Loucy (cell line): ENCODE measurements around the gene WDR37.

Experiments used
- H2AFZ ChIP-seq: fragments of 200-600 bp; sonication (generic); 2 replicates; pipeline ENCODE4 v1.6.0; 2016; ENCODE audit warnings: antibody characterized with exemption, mild to moderate bottlenecking, low read length, moderate library complexity
- H3F3A ChIP-seq: fragments of 200-600 bp; 2 replicates; pipeline ENCODE4 v1.6.0; 2016; ENCODE audit warnings: antibody characterized with exemption, low read depth, mild to moderate bottlenecking
- H3K27me3 ChIP-seq: fragments of 200-600 bp; sonication (generic); 2 replicates; pipeline ENCODE4 v1.6.1; 2014; ENCODE audit warnings: low read length, mild to moderate bottlenecking; ENCODE audit not compliant: insufficient read depth, poor library complexity, severe bottlenecking
- H3K36me3 ChIP-seq: fragments of 200-600 bp; sonication (generic); 2 replicates; pipeline ENCODE4 v1.6.1; 2016; ENCODE audit warnings: low read length; ENCODE audit not compliant: insufficient read depth
- H3K4me1 ChIP-seq: fragments of 200-600 bp; sonication (generic); 2 replicates; pipeline ENCODE4 v1.5.1; 2014; ENCODE audit warnings: low read length, mild to moderate bottlenecking; ENCODE audit not compliant: insufficient read depth, poor library complexity, severe bottlenecking
- H3K4me2 ChIP-seq: fragments of 200-600 bp; sonication (generic); 2 replicates; pipeline ENCODE4 v1.6.0; 2014; ENCODE audit warnings: antibody characterized with exemption, low read length, low read depth, mild to moderate bottlenecking; ENCODE audit not compliant: poor library complexity, severe bottlenecking
- H3K4me3 ChIP-seq: fragments of 200-600 bp; sonication (generic); 2 replicates; pipeline ENCODE4 v1.5.1; 2014; ENCODE audit warnings: low read length, mild to moderate bottlenecking, mixed read lengths; ENCODE audit not compliant: poor library complexity, severe bottlenecking
- H3K79me2 ChIP-seq: fragments of 200-600 bp; sonication (generic); 2 replicates; pipeline ENCODE4 v1.6.1; 2014; ENCODE audit warnings: low read length; ENCODE audit not compliant: insufficient read depth
- H3K9ac ChIP-seq: fragments of 200-600 bp; sonication (generic); 2 replicates; pipeline ENCODE4 v1.6.0; 2014; ENCODE audit warnings: mild to moderate bottlenecking, low read depth, low read length, moderate library complexity; ENCODE audit not compliant: poor library complexity, severe bottlenecking
- H3K9me2 ChIP-seq: fragments of 200-600 bp; sonication (generic); replicated peaks from 2 replicates; pipeline ENCODE4 v1.6.1; 2016; ENCODE audit warnings: low read depth, low read length, mixed read lengths
- H3K9me3 ChIP-seq: fragments of 200-600 bp; sonication (generic); 2 replicates; pipeline ENCODE4 v1.6.1; 2014; ENCODE audit warnings: mild to moderate bottlenecking, antibody characterized with exemption, low read length, low read depth; ENCODE audit not compliant: insufficient read depth
- H4K20me1 ChIP-seq: fragments of 200-600 bp; sonication (generic); 2 replicates; pipeline ENCODE4 v1.6.0; 2014; ENCODE audit warnings: antibody characterized with exemption, low read length, mild to moderate bottlenecking; ENCODE audit not compliant: insufficient read depth, poor library complexity, severe bottlenecking
- EZH2phosphoT487 ChIP-seq: fragments of 200-600 bp; IDR thresholded peaks from 2 replicates; pipeline ENCODE4 v1.6.1; 2018; ENCODE audit warnings: antibody characterized with exemption, mild to moderate bottlenecking, moderate library complexity, borderline replicate concordance
- TF ChIP-seq, protein P1 (sequence below): fragments of 200-600 bp; sonication (generic); conservative IDR thresholded peaks from 2 replicates; pipeline ENCODE4 v1.5.1; 2014; ENCODE audit warnings: mild to moderate bottlenecking, antibody characterized with exemption, low read length

WDR37 gene

DNA sequence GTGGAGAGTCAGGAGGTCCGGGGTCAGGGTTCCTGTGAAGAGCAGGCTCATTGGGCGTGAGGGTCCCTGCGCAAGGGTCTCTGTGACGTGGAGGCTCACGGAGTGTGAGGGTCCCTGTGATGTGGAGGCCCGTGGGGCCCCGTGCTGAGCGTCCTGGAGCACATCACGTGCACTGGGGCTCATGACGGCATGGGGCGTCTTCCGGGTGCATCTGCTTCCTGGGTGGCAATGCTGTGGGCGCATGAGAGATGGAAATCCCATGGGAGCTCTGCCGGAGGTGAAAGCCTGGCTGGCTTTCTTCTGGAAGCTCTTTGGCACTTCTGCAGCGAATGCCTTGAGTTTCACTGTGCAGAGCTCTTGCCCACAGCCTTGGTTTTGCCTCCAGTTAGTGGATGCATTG lies 71.4 kb downstream of the WDR37 start:
- no peaks in the 10 kb centered on the region for H3K9me3 ChIP-seq
- TF ChIP-seq EZH2phosphoT487, result no peak
- TF ChIP-seq, protein P1, sequence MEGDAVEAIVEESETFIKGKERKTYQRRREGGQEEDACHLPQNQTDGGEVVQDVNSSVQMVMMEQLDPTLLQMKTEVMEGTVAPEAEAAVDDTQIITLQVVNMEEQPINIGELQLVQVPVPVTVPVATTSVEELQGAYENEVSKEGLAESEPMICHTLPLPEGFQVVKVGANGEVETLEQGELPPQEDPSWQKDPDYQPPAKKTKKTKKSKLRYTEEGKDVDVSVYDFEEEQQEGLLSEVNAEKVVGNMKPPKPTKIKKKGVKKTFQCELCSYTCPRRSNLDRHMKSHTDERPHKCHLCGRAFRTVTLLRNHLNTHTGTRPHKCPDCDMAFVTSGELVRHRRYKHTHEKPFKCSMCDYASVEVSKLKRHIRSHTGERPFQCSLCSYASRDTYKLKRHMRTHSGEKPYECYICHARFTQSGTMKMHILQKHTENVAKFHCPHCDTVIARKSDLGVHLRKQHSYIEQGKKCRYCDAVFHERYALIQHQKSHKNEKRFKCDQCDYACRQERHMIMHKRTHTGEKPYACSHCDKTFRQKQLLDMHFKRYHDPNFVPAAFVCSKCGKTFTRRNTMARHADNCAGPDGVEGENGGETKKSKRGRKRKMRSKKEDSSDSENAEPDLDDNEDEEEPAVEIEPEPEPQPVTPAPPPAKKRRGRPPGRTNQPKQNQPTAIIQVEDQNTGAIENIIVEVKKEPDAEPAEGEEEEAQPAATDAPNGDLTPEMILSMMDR, result no peak
- H3F3A ChIP-seq, result no peaks in the 10 kb centered on the region
- no peaks in the 10 kb centered on the region for H3K27me3 ChIP-seq
- no peak overlapping the region for H3K9ac ChIP-seq
- no peak overlapping the region for H3K4me3 ChIP-seq
- H3K36me3 ChIP-seq, result peaks cover 78% of the 10 kb centered on the region; the same call in 1 of the 2 replicates
- no peak overlapping the region for H3K4me2 ChIP-seq
- H3K9me2 ChIP-seq, result no peaks in the 10 kb centered on the region
- H2AFZ ChIP-seq, result no peak overlapping the region
- no peaks in the 10 kb centered on the region for H4K20me1 ChIP-seq
- no peaks in the 10 kb centered on the region for H3K4me1 ChIP-seq
- H3K79me2 ChIP-seq, result 0 out of 2 replicates have a peak, but pooled peaks cover 8% of the 10 kb centered on the region

DNA sequence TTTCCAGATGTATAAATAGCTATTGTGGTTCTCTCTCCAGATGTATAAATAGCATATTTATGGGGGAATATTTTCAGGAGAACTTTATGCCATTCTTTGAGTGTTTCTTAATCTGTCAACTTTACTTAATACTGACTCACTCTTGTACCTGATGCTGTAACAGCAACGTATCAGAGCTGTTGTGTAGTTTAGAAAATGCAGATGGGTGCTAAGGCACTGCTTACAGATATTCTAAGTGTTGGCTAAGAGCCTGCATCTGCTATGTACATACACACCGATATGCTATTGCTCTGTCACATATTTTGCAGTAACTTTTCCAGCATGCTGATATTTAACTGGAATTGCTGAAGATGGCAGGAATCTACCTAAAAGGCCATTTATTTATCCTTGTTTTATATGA lies 71.9 kb downstream of the WDR37 start:
- H3K36me3 ChIP-seq, result peaks cover 77% of the 10 kb centered on the region; the same call in 1 of the 2 replicates
- H3K4me3 ChIP-seq, result no peak overlapping the region
- H3K79me2 ChIP-seq, result 0 out of 2 replicates have a peak, but pooled peaks cover 8% of the 10 kb centered on the region
- no peak overlapping the region for H2AFZ ChIP-seq
- no peak overlapping the region for H3K4me2 ChIP-seq
- H3K9me3 ChIP-seq, result no peaks in the 10 kb centered on the region
- no peaks in the 10 kb centered on the region for H3K4me1 ChIP-seq
- H3K9ac ChIP-seq, result no peak overlapping the region
- no peaks in the 10 kb centered on the region for H4K20me1 ChIP-seq
- H3K27me3 ChIP-seq, result no peaks in the 10 kb centered on the region
- H3F3A ChIP-seq, result no peaks in the 10 kb centered on the region
- H3K9me2 ChIP-seq, result no peaks in the 10 kb centered on the region
- TF ChIP-seq, protein P1, result no peak

DNA sequence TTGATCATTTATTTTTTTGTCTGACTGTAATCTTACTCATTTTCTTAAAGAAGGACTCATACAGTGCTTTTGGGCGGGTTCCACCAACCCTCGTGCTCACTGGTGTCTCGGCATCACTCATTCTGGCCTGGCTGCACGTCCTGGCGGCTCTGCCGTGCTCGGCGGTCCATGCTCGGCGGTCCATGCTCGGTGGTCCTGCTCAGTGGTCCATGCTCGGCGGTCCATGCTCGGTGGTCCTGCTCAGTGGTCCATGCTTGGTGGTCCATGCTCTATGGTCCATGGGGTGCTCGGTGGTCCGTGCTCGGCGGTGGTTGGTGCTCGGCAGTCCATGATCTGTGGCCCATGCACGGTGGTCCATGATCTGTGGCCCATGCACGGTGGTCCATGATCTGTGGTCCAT lies 72.5 kb downstream of the WDR37 start:
- H3K27me3 ChIP-seq, result no peaks in the 10 kb centered on the region
- no peaks in the 10 kb centered on the region for H4K20me1 ChIP-seq
- no peak overlapping the region for H3K4me2 ChIP-seq
- H3K79me2 ChIP-seq, result 0 out of 2 replicates have a peak, but pooled peaks cover 3% of the 10 kb centered on the region
- no peaks in the 10 kb centered on the region for H3K9me2 ChIP-seq
- no peak overlapping the region for H3K9ac ChIP-seq
- peaks cover 72% of the 10 kb centered on the region; the same call in 1 of the 2 replicates for H3K36me3 ChIP-seq
- H3K4me3 ChIP-seq, result no peak overlapping the region
- H3F3A ChIP-seq, result no peaks in the 10 kb centered on the region
- no peak for TF ChIP-seq EZH2phosphoT487
- TF ChIP-seq, protein P1, result no peak
- H3K4me1 ChIP-seq, result peaks cover 4% of the 10 kb centered on the region
- H2AFZ ChIP-seq, result no peak overlapping the region
- no peaks in the 10 kb centered on the region for H3K9me3 ChIP-seq
